Neural cell (in vitro differentiated cells): ENCODE results near the gene SPINDOC. TPM values are rescaled to one million over a fixed set of nuclear protein-coding genes. Genes with fewer than 3 reads are reported as not detected.

ENCODE experiments used
- H2AFZ ChIP-seq: fragments of 200-600, 300-800 bp; sonication (generic), shearing (Covaris generic); 2 replicates; pipeline ENCODE4 v1.6.0; 2014; ENCODE audit warnings: low read depth, mild to moderate bottlenecking, antibody characterized with exemption, low read length, moderate library complexity
- H3F3A ChIP-seq: fragments of 200-600 bp; shearing (Covaris generic); 2 replicates; pipeline ENCODE4 v1.6.1; 2016; ENCODE audit warnings: mild to moderate bottlenecking, moderate library complexity, mixed read lengths, antibody characterized with exemption, low read length; ENCODE audit not compliant: insufficient read depth, poor library complexity, severe bottlenecking
- H3K27ac ChIP-seq: fragments of 200-600, 300-800 bp; sonication (generic), shearing (Covaris generic); 2 replicates; pipeline ENCODE4 v1.5.1; 2014; ENCODE audit warnings: mild to moderate bottlenecking, low read length, moderate library complexity
- H3K27me3 ChIP-seq: fragments of 300-800, 200-600 bp; sonication (generic), shearing (Covaris generic); 2 replicates; pipeline ENCODE4 v1.6.0; 2014; ENCODE audit warnings: mild to moderate bottlenecking, low read depth, low read length, moderate library complexity; ENCODE audit not compliant: insufficient read depth
- H3K36me3 ChIP-seq: fragments of 300-800, 200-600 bp; sonication (generic), shearing (Covaris generic); 2 replicates; pipeline ENCODE4 v1.5.1; 2014; ENCODE audit warnings: mild to moderate bottlenecking, antibody characterized with exemption, low read length, moderate library complexity; ENCODE audit not compliant: insufficient read depth
- H3K4me2 ChIP-seq: fragments of 300-800, 200-600 bp; sonication (generic), shearing (Covaris generic); 2 replicates; pipeline ENCODE4 v1.6.0; 2014; ENCODE audit warnings: mild to moderate bottlenecking, low read length
- H3K4me3 ChIP-seq: fragments of 300-800, 200-600 bp; sonication (generic), shearing (Covaris generic); 2 replicates; pipeline ENCODE4 v1.5.1; 2014; ENCODE audit warnings: mild to moderate bottlenecking, low read length, moderate library complexity
- H3K79me2 ChIP-seq: fragments of 200-600 bp; shearing (Covaris generic); replicated peaks from 2 replicates; pipeline ENCODE4 v1.6.0; 2014; ENCODE audit warnings: mild to moderate bottlenecking, low read length, moderate library complexity; ENCODE audit not compliant: insufficient read depth
- H3K9ac ChIP-seq: fragments of 300-800, 200-600 bp; sonication (generic), shearing (Covaris generic); 2 replicates; pipeline ENCODE4 v1.6.1; 2016; ENCODE audit warnings: mild to moderate bottlenecking, low read length, mixed read lengths
- H3K9me2 ChIP-seq: fragments of 200-600 bp; shearing (Covaris generic); 2 replicates; pipeline ENCODE4 v1.6.1; 2016; ENCODE audit warnings: mild to moderate bottlenecking, low read length, mixed read lengths; ENCODE audit not compliant: insufficient read depth
- H3K9me3 ChIP-seq: fragments of 200-600, 300-800 bp; sonication (generic), shearing (Covaris generic); 2 replicates; pipeline ENCODE4 v1.6.1; 2016; ENCODE audit warnings: mild to moderate bottlenecking, mixed run types, low read length, moderate library complexity, mixed read lengths
- H4K20me1 ChIP-seq: fragments of 200-600 bp; shearing (Covaris generic); 2 replicates; pipeline ENCODE4 v1.6.1; 2016; ENCODE audit warnings: mild to moderate bottlenecking, mixed run types; ENCODE audit not compliant: insufficient read depth
- EP300 ChIP-seq: fragments of 450-650 bp; conservative IDR thresholded peaks from 2 replicates; pipeline ENCODE4 v1.6.1; 2014; ENCODE audit warnings: antibody characterized with exemption, mild to moderate bottlenecking, moderate library complexity; ENCODE audit not compliant: poor library complexity, severe bottlenecking
- EZH2 ChIP-seq: fragments of 200-600, 300-800 bp; shearing (Covaris generic), sonication (generic); IDR thresholded peaks from 2 replicates; pipeline ENCODE4 v1.6.1; 2014; ENCODE audit warnings: antibody characterized with exemption, low read length, borderline replicate concordance, mild to moderate bottlenecking; ENCODE audit not compliant: insufficient read depth, poor library complexity, severe bottlenecking
- MXI1 ChIP-seq: fragments of 450-650 bp; conservative IDR thresholded peaks from 2 replicates; pipeline ENCODE4 v1.6.1; 2014; ENCODE audit warnings: antibody characterized with exemption, mild to moderate bottlenecking; ENCODE audit not compliant: poor library complexity, severe bottlenecking
- POLR2AphosphoS5 ChIP-seq: IDR thresholded peaks from 2 replicates; pipeline ENCODE4 v1.6.1; 2012
- RAD21 ChIP-seq: fragments of 450-650 bp; conservative IDR thresholded peaks from 2 replicates; pipeline ENCODE4 v1.6.1; 2014; ENCODE audit warnings: antibody characterized with exemption, mild to moderate bottlenecking, moderate library complexity
- SMC3 ChIP-seq: fragments of 450-650 bp; conservative IDR thresholded peaks from 2 replicates; pipeline ENCODE4 v1.6.1; 2014; ENCODE audit warnings: antibody characterized with exemption, mild to moderate bottlenecking, moderate library complexity; ENCODE audit not compliant: poor library complexity
- TAF1 ChIP-seq: IDR thresholded peaks from 2 replicates; pipeline ENCODE4 v1.6.1; 2012; ENCODE audit warnings: low read depth
- polyA plus RNA-seq: library from polyadenylated mRNA; depleted of rRNA; stranded (reverse); fragments of >200 nt; gene quantifications from 2 replicates; pipeline ENCODE4 v1.2.3, GENCODE V29; 2014
- TF ChIP-seq, protein P1 (sequence below): IDR thresholded peaks from 2 replicates; pipeline ENCODE4 v1.6.1; 2012; ENCODE audit warnings: borderline replicate concordance
- TF ChIP-seq, protein P2 (sequence below): fragments of 450-650 bp; IDR thresholded peaks from 2 replicates; pipeline ENCODE4 v1.5.1; 2014; ENCODE audit warnings: antibody characterized with exemption, mild to moderate bottlenecking, moderate library complexity; ENCODE audit not compliant: poor library complexity, severe bottlenecking

The SPINDOC gene
- polyA plus RNA-seq, 1 donor from 2014 or later: 20.3 TPM

DNA sequence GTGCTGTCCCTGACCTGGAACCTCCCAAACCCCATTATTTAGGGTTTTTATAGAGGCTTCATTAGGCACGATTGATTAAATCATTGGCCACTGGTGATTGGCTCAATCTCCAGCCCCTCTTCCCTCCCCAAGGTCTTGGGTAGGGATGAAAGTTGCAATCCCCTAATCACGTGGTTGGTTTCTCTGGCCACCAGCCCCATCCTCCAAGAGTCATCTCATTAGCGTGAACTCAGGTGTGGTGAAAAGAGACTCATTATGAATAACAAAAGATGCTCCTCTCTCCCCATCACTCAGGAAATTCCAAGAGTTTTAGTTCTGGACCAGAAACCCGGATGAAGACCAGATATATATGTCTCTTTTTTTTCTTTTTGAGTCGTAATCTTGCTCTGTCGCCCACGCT, 18.1 kb downstream of the SPINDOC start:
- Histone ChIP-seq H4K20me1 (no peaks in the 10 kb centered on the region), H3K9ac (no peak overlapping the region), H3K27ac (no peak overlapping the region), H3F3A (no peaks in the 10 kb centered on the region), H3K36me3 (no peaks in the 10 kb centered on the region), H2AFZ (no peak overlapping the region), H3K79me2 (no peaks in the 10 kb centered on the region), H3K9me2 (no peaks in the 10 kb centered on the region), H3K4me2 (no peak overlapping the region), H3K4me3 (no peak overlapping the region), H3K27me3 (no peaks in the 10 kb centered on the region), H3K9me3 (no peaks in the 10 kb centered on the region)
- TF ChIP-seq, protein P1, sequence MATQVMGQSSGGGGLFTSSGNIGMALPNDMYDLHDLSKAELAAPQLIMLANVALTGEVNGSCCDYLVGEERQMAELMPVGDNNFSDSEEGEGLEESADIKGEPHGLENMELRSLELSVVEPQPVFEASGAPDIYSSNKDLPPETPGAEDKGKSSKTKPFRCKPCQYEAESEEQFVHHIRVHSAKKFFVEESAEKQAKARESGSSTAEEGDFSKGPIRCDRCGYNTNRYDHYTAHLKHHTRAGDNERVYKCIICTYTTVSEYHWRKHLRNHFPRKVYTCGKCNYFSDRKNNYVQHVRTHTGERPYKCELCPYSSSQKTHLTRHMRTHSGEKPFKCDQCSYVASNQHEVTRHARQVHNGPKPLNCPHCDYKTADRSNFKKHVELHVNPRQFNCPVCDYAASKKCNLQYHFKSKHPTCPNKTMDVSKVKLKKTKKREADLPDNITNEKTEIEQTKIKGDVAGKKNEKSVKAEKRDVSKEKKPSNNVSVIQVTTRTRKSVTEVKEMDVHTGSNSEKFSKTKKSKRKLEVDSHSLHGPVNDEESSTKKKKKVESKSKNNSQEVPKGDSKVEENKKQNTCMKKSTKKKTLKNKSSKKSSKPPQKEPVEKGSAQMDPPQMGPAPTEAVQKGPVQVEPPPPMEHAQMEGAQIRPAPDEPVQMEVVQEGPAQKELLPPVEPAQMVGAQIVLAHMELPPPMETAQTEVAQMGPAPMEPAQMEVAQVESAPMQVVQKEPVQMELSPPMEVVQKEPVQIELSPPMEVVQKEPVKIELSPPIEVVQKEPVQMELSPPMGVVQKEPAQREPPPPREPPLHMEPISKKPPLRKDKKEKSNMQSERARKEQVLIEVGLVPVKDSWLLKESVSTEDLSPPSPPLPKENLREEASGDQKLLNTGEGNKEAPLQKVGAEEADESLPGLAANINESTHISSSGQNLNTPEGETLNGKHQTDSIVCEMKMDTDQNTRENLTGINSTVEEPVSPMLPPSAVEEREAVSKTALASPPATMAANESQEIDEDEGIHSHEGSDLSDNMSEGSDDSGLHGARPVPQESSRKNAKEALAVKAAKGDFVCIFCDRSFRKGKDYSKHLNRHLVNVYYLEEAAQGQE: no peak
- TF ChIP-seq RAD21: no peak
- TF ChIP-seq, protein P2, sequence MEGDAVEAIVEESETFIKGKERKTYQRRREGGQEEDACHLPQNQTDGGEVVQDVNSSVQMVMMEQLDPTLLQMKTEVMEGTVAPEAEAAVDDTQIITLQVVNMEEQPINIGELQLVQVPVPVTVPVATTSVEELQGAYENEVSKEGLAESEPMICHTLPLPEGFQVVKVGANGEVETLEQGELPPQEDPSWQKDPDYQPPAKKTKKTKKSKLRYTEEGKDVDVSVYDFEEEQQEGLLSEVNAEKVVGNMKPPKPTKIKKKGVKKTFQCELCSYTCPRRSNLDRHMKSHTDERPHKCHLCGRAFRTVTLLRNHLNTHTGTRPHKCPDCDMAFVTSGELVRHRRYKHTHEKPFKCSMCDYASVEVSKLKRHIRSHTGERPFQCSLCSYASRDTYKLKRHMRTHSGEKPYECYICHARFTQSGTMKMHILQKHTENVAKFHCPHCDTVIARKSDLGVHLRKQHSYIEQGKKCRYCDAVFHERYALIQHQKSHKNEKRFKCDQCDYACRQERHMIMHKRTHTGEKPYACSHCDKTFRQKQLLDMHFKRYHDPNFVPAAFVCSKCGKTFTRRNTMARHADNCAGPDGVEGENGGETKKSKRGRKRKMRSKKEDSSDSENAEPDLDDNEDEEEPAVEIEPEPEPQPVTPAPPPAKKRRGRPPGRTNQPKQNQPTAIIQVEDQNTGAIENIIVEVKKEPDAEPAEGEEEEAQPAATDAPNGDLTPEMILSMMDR: no peak
- no peak for TF ChIP-seq EP300
- TF ChIP-seq MXI1: no peak
- no peak for TF ChIP-seq TAF1
- TF ChIP-seq POLR2AphosphoS5: no peak
- no peak for TF ChIP-seq SMC3
- no peak for TF ChIP-seq EZH2

DNA sequence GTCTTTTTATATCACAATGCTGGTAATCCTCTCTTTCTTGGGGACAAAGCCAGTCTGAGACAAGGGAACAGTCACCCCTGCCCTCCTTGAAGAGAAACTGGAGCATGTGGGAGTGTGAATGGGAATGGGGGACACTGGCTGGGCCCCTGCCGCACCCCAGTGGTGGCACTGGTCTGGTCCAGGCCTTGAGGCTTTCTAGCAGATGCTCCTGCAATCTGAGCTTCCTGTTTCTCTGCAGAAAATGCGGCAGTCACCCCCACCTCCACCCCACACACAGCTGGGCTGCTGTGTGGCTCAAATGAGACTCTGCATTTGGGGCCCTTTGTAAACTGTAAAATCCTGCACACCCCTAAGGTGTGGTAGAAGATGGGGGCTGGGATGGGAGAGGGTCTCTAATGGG, 19.1 kb downstream of the SPINDOC start:
- Histone ChIP-seq H3K27me3 (no peaks in the 10 kb centered on the region), H3K4me2 (no peak overlapping the region), H2AFZ (no peak overlapping the region), H3K79me2 (no peaks in the 10 kb centered on the region), H3K9ac (no peak overlapping the region), H3K4me3 (no peak overlapping the region), H4K20me1 (no peaks in the 10 kb centered on the region), H3K9me3 (no peaks in the 10 kb centered on the region), H3K27ac (no peak overlapping the region), H3F3A (no peaks in the 10 kb centered on the region), H3K36me3 (no peaks in the 10 kb centered on the region), H3K9me2 (no peaks in the 10 kb centered on the region)
- TF ChIP-seq RAD21: no peak
- no peak for TF ChIP-seq TAF1
- no peak for TF ChIP-seq EP300
- TF ChIP-seq, protein P1: no peak
- TF ChIP-seq POLR2AphosphoS5: no peak
- TF ChIP-seq, protein P2: no peak
- no peak for TF ChIP-seq EZH2
- no peak for TF ChIP-seq SMC3
- no peak for TF ChIP-seq MXI1
